NAMALWA (cell line): Measurements from ENCODE around the gene METTL21C.

Experiments used
- DNase-seq: peaks from one replicate; pipeline ENCODE4 v3.0.0-alpha.2; 2015; ENCODE audit warnings: low spot score

The METTL21C gene

GRCh38 chr13:102667023-102667422 is 27.8 kb downstream of the METTL21C start:
- no peak for DNase-seq

- DNase-seq: no peak
Observed at GRCh38 chr13:102659168-102659713, 35.6 kb downstream of the METTL21C start.

- no peak for DNase-seq
Observed at GRCh38 chr13:102658660-102659059, 36.2 kb downstream of the METTL21C start.

- peak; percentile 29 for DNase-seq
Observed at GRCh38 chr13:102657630-102658029, 37.2 kb downstream of the METTL21C start.

GRCh38 chr13:102654756-102655155 is 40.1 kb downstream of the METTL21C start:
- no peak for DNase-seq

GRCh38 chr13:102651892-102652291 is 43.0 kb downstream of the METTL21C start:
- DNase-seq: no peak

GRCh38 chr13:102651392-102651791 is 43.5 kb downstream of the METTL21C start:
- DNase-seq: no peak

GRCh38 chr13:102650444-102650843 is 44.4 kb downstream of the METTL21C start:
- no peak for DNase-seq

- DNase-seq: no peak
Observed at GRCh38 chr13:102648046-102648445, 46.8 kb downstream of the METTL21C start.

- DNase-seq: no peak
Observed at GRCh38 chr13:102645701-102646100, 49.1 kb downstream of the METTL21C start.

- DNase-seq: no peak
Observed at GRCh38 chr13:102643656-102644055, 51.2 kb downstream of the METTL21C start.

GRCh38 chr13:102642475-102642874 is 52.4 kb downstream of the METTL21C start:
- no peak for DNase-seq

- no peak for DNase-seq
Observed at GRCh38 chr13:102642029-102642428, 52.8 kb downstream of the METTL21C start.

- DNase-seq: no peak
Observed at GRCh38 chr13:102638741-102639140, 56.1 kb downstream of the METTL21C start.
